Immature natural killer cell (primary cell): ENCODE measurements around the gene TPRG1. TPM values are rescaled to one million over a fixed set of nuclear protein-coding genes. Genes with fewer than 3 reads are reported as not detected.

Experiments used
- DNase-seq, 3 donors: peaks; one replicate each; pipeline ENCODE4 v3.0.0; 2022; ENCODE audit warnings: mixed read lengths in 1 of 3
- H3K27ac Mint-ChIP-seq, 6 donors: one replicate each; pipeline ENCODE4 v1.8.0; 2020; ENCODE audit warnings: mixed read lengths in 6 of 6, mild to moderate bottlenecking in 5 of 6, inconsistent platforms in 4 of 6, moderate library complexity in 3 of 6
- H3K27me3 Mint-ChIP-seq, 3 donors: one replicate each; pipeline ENCODE4 v1.8.0; 2020 to 2021; ENCODE audit warnings: low read depth in 3 of 3, mild to moderate bottlenecking in 3 of 3, mixed read lengths in 3 of 3, moderate library complexity in 3 of 3, inconsistent platforms in 1 of 3
- H3K36me3 Mint-ChIP-seq, 3 donors: one replicate each; pipeline ENCODE4 v1.8.0; 2020; ENCODE audit warnings: mixed read lengths in 3 of 3, inconsistent platforms in 2 of 3, mild to moderate bottlenecking in 2 of 3
- H3K4me1 Mint-ChIP-seq, 2 donors: one replicate each; pipeline ENCODE4 v1.8.0; 2020; ENCODE audit warnings: inconsistent platforms in 2 of 2, mild to moderate bottlenecking in 2 of 2, mixed read lengths in 2 of 2, moderate library complexity in 1 of 2
- H3K4me3 Mint-ChIP-seq, 5 donors: one replicate each; pipeline ENCODE4 v1.8.0; 2020; ENCODE audit warnings: mild to moderate bottlenecking in 5 of 5, mixed read lengths in 5 of 5, inconsistent platforms in 3 of 5, moderate library complexity in 3 of 5
- H3K9me3 Mint-ChIP-seq, 6 donors: one replicate each; pipeline ENCODE4 v1.8.0; 2020; ENCODE audit warnings: mild to moderate bottlenecking in 6 of 6, mixed read lengths in 6 of 6, inconsistent platforms in 4 of 6, moderate library complexity in 3 of 6
- polyA plus RNA-seq, 3 donors: library from polyadenylated mRNA; unstranded; fragments of 300-500 nt; fragmentation: Illumina TruSeq; gene quantifications; one replicate each; pipeline ENCODE4 v1.2.3, GENCODE V29; 2021

The TPRG1 gene
- polyA plus RNA-seq, 3 donors from 2014 or later = 0.38 to 6.0 TPM; not detected in 1

GRCh38 chr3:189172668-189173419 lies 1.1 kb downstream of the TPRG1 start:
- Mint-ChIP-seq H3K4me1 (no peaks in the 10 kb centered on the region), H3K4me3 (no peak overlapping the region), H3K27ac (no peak overlapping the region), H3K36me3 (peaks cover 0 to 2% (median 0%) of the 10 kb centered on the region in 3 donors), H3K27me3 (peaks cover 0 to 2% (median 2%) of the 10 kb centered on the region in 3 donors), H3K9me3 (no peaks in the 10 kb centered on the region)
- DNase-seq = no peak

GRCh38 chr3:189184566-189184965 lies 12.8 kb downstream of the TPRG1 start:
- H3K36me3 Mint-ChIP-seq = peaks cover 0 to 14% (median 0%) of the 10 kb centered on the region in 3 donors
- no peaks in the 10 kb centered on the region for H3K4me1 Mint-ChIP-seq
- H3K27me3 Mint-ChIP-seq = peaks cover 0 to 2% (median 0%) of the 10 kb centered on the region in 3 donors
- DNase-seq = no peak
- peaks cover 3 to 28% (median 10%) of the 10 kb centered on the region in 6 donors for H3K9me3 Mint-ChIP-seq
- H3K4me3 Mint-ChIP-seq = no peak overlapping the region
- H3K27ac Mint-ChIP-seq = no peak overlapping the region

- Mint-ChIP-seq H3K4me1 (no peaks in the 10 kb centered on the region), H3K9me3 (peaks cover 5 to 21% (median 10%) of the 10 kb centered on the region in 6 donors), H3K27me3 (peaks cover 0 to 2% (median 0%) of the 10 kb centered on the region in 3 donors), H3K36me3 (peaks cover 0 to 14% (median 0%) of the 10 kb centered on the region in 3 donors), H3K4me3 (no peak overlapping the region), H3K27ac (no peak overlapping the region)
- no peak for DNase-seq
These were observed 14.3 kb downstream of the TPRG1 start for GRCh38 chr3:189186101-189186500.

GRCh38 chr3:189188466-189188865 lies 16.7 kb downstream of the TPRG1 start:
- Mint-ChIP-seq H3K4me3 (no peak overlapping the region), H3K27me3 (peaks cover 0 to 1% (median 0%) of the 10 kb centered on the region in 3 donors), H3K4me1 (no peaks in the 10 kb centered on the region), H3K27ac (no peak overlapping the region), H3K36me3 (peaks cover 0 to 14% (median 0%) of the 10 kb centered on the region in 3 donors), H3K9me3 (peaks cover 9 to 28% (median 15%) of the 10 kb centered on the region in 6 donors)
- DNase-seq = no peak

GRCh38 chr3:189192725-189193124 lies 21.0 kb downstream of the TPRG1 start:
- Mint-ChIP-seq H3K27ac (no peak overlapping the region), H3K4me1 (no peaks in the 10 kb centered on the region), H3K9me3 (peaks cover 10 to 44% (median 27%) of the 10 kb centered on the region in 6 donors), H3K36me3 (peaks cover 0 to 26% (median 3%) of the 10 kb centered on the region in 3 donors), H3K27me3 (peaks cover 1 to 4% (median 3%) of the 10 kb centered on the region in 3 donors), H3K4me3 (no peak overlapping the region)
- no peak for DNase-seq

- no peak overlapping the region for H3K27ac Mint-ChIP-seq
- no peak overlapping the region for H3K4me3 Mint-ChIP-seq
- H3K4me1 Mint-ChIP-seq = no peaks in the 10 kb centered on the region
- H3K9me3 Mint-ChIP-seq = peaks cover 10 to 44% (median 27%) of the 10 kb centered on the region in 6 donors
- DNase-seq = no peak
- H3K27me3 Mint-ChIP-seq = peaks cover 3 to 7% (median 4%) of the 10 kb centered on the region in 3 donors
- peaks cover 0 to 30% (median 3%) of the 10 kb centered on the region in 3 donors for H3K36me3 Mint-ChIP-seq
These were observed 23.5 kb downstream of the TPRG1 start for GRCh38 chr3:189195302-189195701.

- peaks cover 0 to 8% (median 0%) of the 10 kb centered on the region in 3 donors for H3K36me3 Mint-ChIP-seq
- no peak overlapping the region for H3K4me3 Mint-ChIP-seq
- no peak overlapping the region for H3K27ac Mint-ChIP-seq
- DNase-seq = no peak
- no peaks in the 10 kb centered on the region for H3K4me1 Mint-ChIP-seq
- peaks cover 0 to 4% (median 0%) of the 10 kb centered on the region in 6 donors for H3K9me3 Mint-ChIP-seq
- peaks cover 2 to 7% (median 3%) of the 10 kb centered on the region in 3 donors for H3K27me3 Mint-ChIP-seq
These were observed 30.3 kb downstream of the TPRG1 start for GRCh38 chr3:189202106-189202505.

- no peaks in the 10 kb centered on the region for H3K9me3 Mint-ChIP-seq
- H3K4me3 Mint-ChIP-seq = no peak overlapping the region
- H3K36me3 Mint-ChIP-seq = peaks cover 0 to 4% (median 0%) of the 10 kb centered on the region in 3 donors
- no peaks in the 10 kb centered on the region for H3K4me1 Mint-ChIP-seq
- H3K27me3 Mint-ChIP-seq = peaks cover 0 to 7% (median 3%) of the 10 kb centered on the region in 3 donors
- no peak for DNase-seq
- no peak overlapping the region for H3K27ac Mint-ChIP-seq
These were observed 30.8 kb downstream of the TPRG1 start for GRCh38 chr3:189202583-189202982.

GRCh38 chr3:189204167-189204866 lies 32.5 kb downstream of the TPRG1 start:
- Mint-ChIP-seq H3K36me3 (no peaks in the 10 kb centered on the region), H3K27me3 (peaks cover 0 to 6% (median 1%) of the 10 kb centered on the region in 3 donors), H3K9me3 (no peaks in the 10 kb centered on the region), H3K4me3 (no peak overlapping the region), H3K27ac (no peak overlapping the region), H3K4me1 (no peaks in the 10 kb centered on the region)
- no peak for DNase-seq

GRCh38 chr3:189204937-189205336 lies 33.2 kb downstream of the TPRG1 start:
- no peak for DNase-seq
- no peaks in the 10 kb centered on the region for H3K4me1 Mint-ChIP-seq
- peaks cover 0 to 6% (median 1%) of the 10 kb centered on the region in 3 donors for H3K27me3 Mint-ChIP-seq
- no peak overlapping the region for H3K27ac Mint-ChIP-seq
- H3K36me3 Mint-ChIP-seq = no peaks in the 10 kb centered on the region
- no peak overlapping the region for H3K4me3 Mint-ChIP-seq
- H3K9me3 Mint-ChIP-seq = no peaks in the 10 kb centered on the region

GRCh38 chr3:189210251-189210770 lies 38.5 kb downstream of the TPRG1 start:
- no peaks in the 10 kb centered on the region for H3K36me3 Mint-ChIP-seq
- H3K27ac Mint-ChIP-seq = no peak overlapping the region
- H3K27me3 Mint-ChIP-seq = peaks cover 0 to 3% (median 0%) of the 10 kb centered on the region in 3 donors
- no peaks in the 10 kb centered on the region for H3K4me1 Mint-ChIP-seq
- DNase-seq = no peak
- peaks cover 0 to 1% (median 0%) of the 10 kb centered on the region in 6 donors for H3K9me3 Mint-ChIP-seq
- H3K4me3 Mint-ChIP-seq = no peak overlapping the region

GRCh38 chr3:189212681-189213080 lies 40.9 kb downstream of the TPRG1 start:
- Mint-ChIP-seq H3K27ac (no peak overlapping the region), H3K27me3 (peaks cover 0 to 5% (median 0%) of the 10 kb centered on the region in 3 donors), H3K4me3 (no peak overlapping the region)

GRCh38 chr3:189214651-189215050 lies 42.9 kb downstream of the TPRG1 start:
- Mint-ChIP-seq H3K4me1 (no peaks in the 10 kb centered on the region), H3K4me3 (no peak overlapping the region), H3K9me3 (peaks cover 0 to 1% (median 0%) of the 10 kb centered on the region in 6 donors), H3K27ac (no peak overlapping the region), H3K27me3 (peaks cover 0 to 4% (median 0%) of the 10 kb centered on the region in 3 donors), H3K36me3 (peaks cover 0 to 7% (median 0%) of the 10 kb centered on the region in 3 donors)
- no peak for DNase-seq

More at GRCh38 chr3:189212681-189213080, 40.9 kb downstream of the TPRG1 start:
- DNase-seq = no peak
- H3K4me1 Mint-ChIP-seq = no peaks in the 10 kb centered on the region
- no peaks in the 10 kb centered on the region for H3K36me3 Mint-ChIP-seq
- H3K9me3 Mint-ChIP-seq = peaks cover 0 to 1% (median 0%) of the 10 kb centered on the region in 6 donors
